ENCODE measurements around the gene BDNF.
"Not testable (repeated sequence)": the region's sequence is repeated elsewhere in the genome, so short reads cannot be mapped to it uniquely, and the experiment has no call there.

BDNF gene

DNA sequence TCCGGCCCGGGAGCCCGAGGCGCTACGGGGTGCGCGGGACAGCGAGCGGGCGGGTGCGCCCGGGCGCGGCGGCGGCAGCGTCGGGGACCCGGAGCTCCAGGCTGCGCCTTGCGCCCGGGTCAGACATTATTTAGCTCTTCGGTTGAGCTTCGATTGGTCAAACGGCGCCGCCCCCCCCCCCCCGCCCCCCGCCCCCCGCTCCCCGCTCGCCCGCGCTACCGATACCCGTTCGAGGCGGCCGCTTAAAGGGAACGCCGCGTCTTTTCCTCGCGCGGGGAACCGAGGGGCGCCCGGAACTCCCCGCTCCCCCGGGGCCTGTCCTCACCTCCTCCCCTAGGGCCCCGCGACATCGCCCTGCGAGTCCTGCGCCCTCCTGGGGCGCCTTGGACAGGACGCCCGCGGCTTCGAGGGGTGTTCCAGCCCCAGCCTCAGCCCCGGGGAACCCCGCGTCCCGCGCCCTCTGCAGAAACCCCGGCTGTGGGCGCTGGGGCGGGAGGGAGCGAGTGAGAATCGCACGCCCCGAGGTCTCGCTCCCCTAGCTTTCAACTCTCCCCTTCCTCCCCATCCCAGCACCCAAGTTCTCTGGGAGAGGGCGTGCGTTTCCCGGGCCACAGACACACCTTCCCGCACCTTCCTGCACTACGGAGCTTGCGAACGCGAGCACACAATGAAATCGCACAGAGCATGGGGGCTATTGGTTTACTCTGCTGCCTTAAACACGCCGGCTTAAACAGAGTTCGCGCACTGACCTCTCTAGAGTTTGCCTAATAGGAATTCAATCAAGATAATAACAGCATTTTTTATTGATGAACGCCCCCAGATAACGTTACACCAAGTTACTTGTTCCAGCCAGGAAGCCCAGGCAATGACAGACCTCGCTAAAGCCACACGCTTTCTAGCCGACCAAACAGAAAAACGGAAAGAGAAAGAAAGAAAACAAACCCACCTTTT lies at the start of gene BDNF:
Gene BDNF, minus strand, starts transcription at position 105 of the 951 bp plus-strand sequence. CDS start 41,891 bp downstream, outside the sequence.
- DNase-seq = peak; percentile 58

GRCh38 chr11:27740362-27741013 lies 40.2 kb upstream of the BDNF start:
- no peak for DNase-seq

DNA sequence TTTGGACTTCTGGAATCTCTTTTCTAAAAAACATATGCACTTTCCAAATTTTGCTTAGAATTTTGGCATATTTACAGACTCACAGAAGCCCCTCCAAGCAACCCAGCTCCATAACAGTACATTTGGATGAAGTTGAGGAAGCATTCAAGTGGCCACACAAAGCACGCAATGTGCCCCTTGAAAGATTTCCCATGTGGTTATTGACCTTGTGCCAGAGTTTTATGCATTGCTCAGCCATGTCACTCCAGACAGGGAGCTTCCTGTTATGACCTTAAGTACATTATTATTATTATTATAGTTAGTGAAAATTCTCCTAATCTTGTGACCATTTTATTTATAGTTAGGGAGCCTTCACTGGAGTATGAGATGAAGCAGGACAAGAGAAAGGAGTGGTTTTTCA lies 35.0 kb upstream of the BDNF start:
- DNase-seq = no peak

GRCh38 chr11:27731803-27732202 lies 31.5 kb upstream of the BDNF start:
- DNase-seq = not testable (repeated sequence)

DNA sequence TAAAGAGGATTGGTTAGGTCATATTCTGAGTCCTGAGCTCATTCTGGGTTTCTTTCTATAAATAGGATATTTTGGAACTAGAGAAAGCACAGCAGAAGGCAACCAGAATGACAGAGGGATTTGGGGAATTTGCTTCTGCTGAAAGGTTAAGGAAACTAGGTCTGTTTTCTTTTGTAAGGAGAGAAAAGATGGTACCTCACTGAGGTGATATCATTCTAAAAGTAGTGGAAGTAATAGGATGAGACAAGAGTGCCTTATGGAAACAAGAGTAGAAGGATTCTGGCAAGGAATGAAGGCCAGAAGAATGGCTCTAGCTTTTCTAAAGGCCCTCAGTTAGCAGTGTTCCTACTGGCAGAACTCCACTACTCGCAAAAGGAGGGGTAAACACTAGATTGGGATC lies 26.7 kb upstream of the BDNF start:
- no peak for DNase-seq

DNA sequence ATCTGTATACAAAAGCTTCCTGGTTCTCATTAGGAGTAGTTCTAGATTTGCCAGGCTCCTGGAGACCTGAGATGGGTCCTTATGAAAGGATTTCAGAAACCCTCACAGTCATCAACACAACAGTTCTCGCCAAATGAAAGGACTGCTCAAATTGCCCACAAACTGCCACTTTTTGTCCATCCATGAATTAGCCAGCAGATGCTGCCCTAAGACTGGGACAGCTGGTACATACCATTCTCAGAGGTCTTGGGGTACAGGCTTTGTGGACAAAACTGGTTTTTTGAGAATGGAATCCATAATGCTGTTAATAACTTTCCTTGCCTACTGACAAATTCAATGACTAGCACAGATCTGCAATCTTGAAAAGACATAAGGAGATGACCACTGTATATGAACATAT lies 23.4 kb upstream of the BDNF start:
- no peak for DNase-seq

DNA sequence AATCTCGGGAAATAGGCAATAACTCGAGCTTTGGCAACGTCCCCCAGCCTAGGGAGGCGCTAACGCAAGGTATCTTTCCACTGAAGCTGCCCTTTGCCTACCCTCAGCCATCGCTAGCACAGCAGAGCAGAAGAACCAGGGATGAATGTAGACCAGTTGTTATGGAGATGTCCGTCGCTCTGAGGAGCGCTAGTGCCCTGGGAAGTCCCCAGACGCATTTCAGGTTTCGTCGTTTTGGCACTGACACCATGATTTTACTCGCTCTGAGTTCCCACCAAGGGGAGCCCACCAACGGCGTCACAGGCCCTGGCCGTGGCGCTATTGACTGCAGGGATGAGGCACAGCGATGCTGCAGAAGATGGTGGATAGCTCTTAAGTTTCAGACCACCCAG lies 22.7 kb upstream of the BDNF start:
- DNase-seq = peak; percentile 45

DNA sequence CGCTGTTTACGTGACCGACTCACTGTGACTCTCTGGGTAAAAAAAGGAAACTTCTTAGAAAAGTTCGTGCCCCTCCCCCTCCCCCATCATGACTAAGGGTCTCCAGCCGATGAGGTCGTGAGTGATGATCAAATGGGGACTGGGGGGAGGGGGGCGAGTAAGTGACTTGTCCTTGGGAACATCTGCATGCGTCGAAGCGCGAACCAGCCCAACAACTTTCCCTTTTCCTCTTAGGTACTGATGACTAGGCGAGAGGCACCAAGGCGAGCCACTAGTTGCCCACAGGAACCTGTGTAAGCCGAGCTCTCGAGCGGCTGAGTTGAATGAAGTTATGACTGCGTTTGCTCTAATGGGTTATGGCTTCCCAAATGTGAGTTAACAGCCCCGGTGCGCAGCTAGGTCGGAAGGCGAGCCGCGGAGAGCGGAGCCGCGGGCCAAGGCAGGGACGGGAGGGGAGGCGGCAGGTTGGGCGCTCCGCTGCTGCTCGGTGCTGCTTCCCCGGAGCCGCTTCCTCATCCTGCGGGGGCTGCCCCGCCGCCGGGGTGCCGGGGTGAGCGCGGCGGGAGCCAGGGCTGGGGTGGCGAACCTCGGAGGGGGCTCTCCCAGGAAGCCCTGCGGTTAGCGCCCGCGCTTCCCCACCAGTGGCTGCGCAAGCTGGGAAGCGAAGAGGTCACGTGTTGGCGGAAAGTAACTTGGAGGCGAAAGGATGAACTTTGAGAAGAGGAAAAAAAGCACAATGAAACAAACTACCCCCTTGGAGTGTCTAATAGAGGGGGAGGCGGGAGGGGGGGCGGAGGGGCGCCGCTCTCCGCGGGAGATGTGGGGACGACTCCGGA lies 22.1 kb upstream of the BDNF start:
- peak; percentile 78 for DNase-seq

GRCh38 chr11:27721264-27722116 lies 21.2 kb upstream of the BDNF start:
- peak; percentile 56 for DNase-seq

- peak; percentile 76 for DNase-seq
Observed at GRCh38 chr11:27720277-27720830, 20.1 kb upstream of the BDNF start.

DNA sequence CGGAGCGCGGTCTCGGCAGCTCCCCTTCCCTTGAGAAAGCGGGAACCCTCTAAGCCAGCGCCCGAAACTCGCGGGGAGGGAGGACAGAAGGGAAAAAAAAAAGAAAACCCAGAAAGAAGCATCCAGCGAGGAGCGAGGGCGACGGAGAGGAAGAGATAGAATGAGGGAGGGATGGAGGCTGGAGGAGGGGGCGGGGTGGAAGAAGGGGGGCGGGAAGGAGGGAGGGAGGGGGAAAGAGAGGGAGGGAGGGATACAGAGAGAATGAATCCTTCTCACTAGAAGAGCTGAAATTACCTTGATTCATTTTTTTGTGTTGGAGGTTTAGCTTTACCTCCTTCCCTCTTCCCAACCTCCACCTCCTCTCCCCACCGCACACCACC lies 19.3 kb upstream of the BDNF start:
- DNase-seq = peak; percentile 58

GRCh38 chr11:27718863-27719545 lies 18.7 kb upstream of the BDNF start:
- DNase-seq = peak; percentile 79

- peak; percentile 86 for DNase-seq
Observed at GRCh38 chr11:27718346-27718862, 18.1 kb upstream of the BDNF start.

- DNase-seq = peak; percentile 69
Observed at GRCh38 chr11:27717801-27718229, 17.6 kb upstream of the BDNF start.

- peak; percentile 67 for DNase-seq
Observed at GRCh38 chr11:27717377-27717776, 17.1 kb upstream of the BDNF start.

DNA sequence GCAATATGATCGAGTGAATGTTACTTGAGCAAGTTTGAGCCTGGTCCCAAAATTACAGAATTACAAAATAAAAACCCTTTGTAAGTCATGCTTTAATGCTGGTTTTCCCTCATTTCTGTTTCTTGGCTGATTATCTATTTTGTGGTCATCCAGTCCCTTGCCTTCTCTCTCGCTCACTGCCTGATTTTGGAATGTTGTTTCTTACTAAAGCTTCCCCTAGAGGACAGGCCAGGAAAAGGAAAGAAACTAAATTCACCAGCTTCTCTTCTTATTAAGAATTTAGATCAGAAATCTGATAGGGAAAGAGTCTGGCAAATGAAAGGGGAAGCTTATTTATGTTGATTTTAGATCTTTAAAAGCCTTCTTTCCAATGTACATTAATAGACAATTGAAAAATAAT lies 16.6 kb upstream of the BDNF start:
- DNase-seq = peak; percentile 7

DNA sequence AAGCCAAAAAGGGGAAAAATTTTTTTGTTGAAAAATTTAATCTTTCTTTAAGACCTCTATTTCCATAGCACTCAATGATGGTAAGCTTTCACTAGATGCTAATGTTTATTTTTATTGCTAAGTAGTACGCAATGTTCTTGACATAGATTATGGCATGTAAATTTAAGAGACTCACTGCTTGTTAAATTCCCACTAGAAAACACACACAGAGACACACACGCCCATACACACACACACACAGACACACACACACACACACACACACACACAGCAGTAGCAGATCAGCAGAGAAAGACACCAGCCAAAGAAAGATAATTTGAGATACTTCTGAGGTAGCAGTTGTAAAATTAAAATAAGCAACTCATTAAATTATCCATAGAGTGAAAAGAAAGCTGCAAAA lies 16.0 kb upstream of the BDNF start:
- DNase-seq = no peak

DNA sequence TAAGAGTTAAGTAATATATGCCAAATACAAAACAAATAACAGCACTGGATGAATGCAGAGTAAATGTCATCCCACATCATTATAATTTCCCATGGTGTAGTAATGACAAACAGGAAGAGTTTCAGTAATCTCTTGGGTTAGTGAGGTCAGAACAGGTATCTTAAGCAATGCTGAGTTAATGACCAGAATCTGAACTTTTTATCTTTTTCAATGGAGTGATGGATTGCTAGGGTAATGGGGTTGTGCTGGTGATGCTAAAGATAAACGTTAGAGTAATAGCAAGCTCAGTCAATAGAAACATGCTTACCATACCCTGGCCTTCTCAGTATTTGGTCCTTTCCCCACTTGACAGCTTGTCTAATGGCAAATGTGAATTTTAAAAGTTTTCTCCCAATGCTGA lies 11.5 kb upstream of the BDNF start:
- DNase-seq = no peak

DNA sequence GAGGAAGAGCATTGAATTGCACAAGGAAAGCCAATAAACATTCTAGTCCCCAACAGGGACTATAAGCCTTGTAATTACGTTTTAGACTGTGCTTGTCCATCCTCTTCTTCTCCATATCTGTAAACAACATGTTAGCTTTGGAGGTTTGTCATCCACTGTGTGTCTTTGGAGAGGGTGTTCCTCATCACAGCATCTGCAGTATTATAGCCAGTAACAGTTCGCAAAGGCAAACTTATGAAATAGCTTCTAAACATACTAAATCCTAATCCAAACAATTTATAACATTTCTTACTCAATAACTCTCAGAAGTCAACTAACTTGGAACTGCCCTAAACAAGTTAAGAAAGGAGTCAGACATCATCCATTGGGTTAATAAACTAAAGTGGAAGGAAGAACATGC lies 10.3 kb upstream of the BDNF start:
- DNase-seq = no peak

DNA sequence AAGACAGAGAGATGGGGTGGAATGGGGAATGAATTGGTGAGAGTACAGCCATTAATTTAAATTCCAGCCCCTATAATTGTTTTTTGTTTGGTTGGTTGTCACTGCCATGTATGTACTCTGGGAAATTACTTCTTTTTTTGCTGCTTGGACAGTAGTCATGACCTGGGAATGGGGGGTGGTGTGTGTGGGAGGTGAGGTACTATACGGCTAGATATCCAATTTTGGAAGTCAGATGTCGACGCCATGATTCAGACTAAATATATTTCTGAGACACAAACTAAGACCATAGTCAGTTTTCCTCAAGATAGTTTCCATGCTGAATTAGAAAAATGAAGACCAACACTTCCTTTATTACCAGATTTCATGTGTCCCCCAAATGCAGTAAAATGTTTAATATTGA lies 7.4 kb upstream of the BDNF start:
- DNase-seq = no peak
